GM10266 (cell line): ENCODE results near the gene DSC1.

Experiments
- DNase-seq: peaks from one replicate; pipeline ENCODE4 v3.0.0; 2012; ENCODE audit errors: extremely low spot score
- CTCF ChIP-seq: IDR thresholded peaks from 2 replicates; pipeline ENCODE4 v1.5.1; 2012; ENCODE audit warnings: mild to moderate bottlenecking, low read depth; ENCODE audit not compliant: control insufficient read depth, insufficient read depth; ENCODE audit errors: missing control alignments

The DSC1 gene

DNA sequence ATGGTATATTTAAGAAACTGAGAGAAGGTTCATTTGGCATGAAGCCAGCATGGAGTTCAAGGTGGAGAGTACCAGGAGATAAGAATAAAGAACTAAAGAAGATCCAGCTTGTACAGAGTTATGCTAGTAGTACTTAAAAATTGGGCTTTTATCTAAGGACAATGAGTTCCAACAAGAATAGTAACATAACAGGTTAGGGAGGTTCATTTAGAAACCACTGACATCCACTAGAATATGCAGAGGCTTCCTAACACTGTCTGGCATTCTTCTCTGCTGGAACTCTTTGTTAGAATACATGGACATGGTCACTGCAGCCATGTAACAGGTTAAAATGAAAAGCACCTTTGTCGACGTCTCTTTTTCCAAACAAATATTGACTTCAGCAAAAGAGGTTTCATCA lies 42.6 kb upstream of the DSC1 start:
- no peak for TF ChIP-seq CTCF
- no peak for DNase-seq

- DNase-seq: no peak
- no peak for TF ChIP-seq CTCF
Observed at GRCh38 chr18:31204833-31205232, 42.2 kb upstream of the DSC1 start.

GRCh38 chr18:31204166-31204565 lies 41.5 kb upstream of the DSC1 start:
- TF ChIP-seq CTCF: no peak
- no peak for DNase-seq

DNA sequence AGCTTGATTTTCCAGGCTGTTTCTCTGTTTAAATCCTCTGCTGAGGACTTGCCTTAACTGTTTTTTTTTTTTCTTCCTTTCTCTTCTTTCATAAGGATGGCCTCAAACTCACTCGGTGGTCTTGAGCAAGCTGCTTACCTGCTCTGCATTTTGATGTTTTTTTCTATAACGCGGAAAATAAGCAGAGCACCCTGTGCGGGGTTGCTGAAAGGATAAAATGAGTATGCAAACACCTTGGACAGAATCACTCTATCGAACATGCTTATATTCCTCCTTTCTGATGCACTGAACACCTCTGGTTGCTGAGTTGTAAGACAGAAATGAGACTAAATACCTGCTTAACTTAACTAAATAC lies 41.1 kb upstream of the DSC1 start:
- no peak for TF ChIP-seq CTCF
- no peak for DNase-seq

DNA sequence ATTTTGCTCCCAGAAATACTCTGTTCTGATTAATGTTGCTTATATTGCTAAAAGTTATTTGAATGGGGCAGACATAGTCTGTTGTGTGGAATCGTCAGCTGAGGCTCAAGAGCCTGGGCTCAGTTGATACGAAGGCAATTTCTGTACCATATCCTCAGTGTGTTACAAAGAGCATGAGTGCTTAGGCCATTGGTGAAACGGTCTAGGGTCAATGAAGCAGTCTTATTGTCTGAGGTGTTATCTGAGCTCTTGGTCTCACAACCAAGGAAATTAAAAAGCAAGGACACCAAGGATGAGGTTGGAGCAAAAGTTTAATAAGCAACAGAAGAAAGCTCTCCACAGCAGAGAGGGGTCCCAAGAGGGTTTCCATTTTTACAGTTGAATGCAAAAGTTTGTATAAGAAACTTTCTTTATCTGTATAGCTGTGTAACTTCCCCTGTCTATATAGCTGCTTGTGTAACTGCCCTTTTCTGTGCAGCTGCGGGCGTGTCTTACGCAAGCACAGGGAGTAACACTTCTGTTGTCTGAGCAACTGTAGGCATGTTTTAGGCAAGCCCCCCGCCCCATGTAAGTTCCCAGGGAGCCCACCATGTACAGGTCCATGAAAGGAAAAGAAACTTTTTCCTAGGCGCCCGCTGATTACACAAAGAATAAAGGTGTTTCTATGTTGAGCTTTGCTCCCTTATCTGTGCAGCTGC lies 40.6 kb upstream of the DSC1 start:
- no peak for TF ChIP-seq CTCF
- DNase-seq: no peak

- TF ChIP-seq CTCF: no peak
- DNase-seq: no peak
Observed at GRCh38 chr18:31199190-31199769, 36.6 kb upstream of the DSC1 start.

GRCh38 chr18:31197676-31198075 lies 35.0 kb upstream of the DSC1 start:
- no peak for TF ChIP-seq CTCF
- DNase-seq: no peak
